ENCODE results near the gene DENR. TPM values are rescaled to one million over a fixed set of nuclear protein-coding genes. Genes with fewer than 3 reads are reported as not detected.

Gene DENR
- total and polyA plus RNA-seq, 7 donors = 26.4 to 44.9 (median 31.9) TPM

DNA sequence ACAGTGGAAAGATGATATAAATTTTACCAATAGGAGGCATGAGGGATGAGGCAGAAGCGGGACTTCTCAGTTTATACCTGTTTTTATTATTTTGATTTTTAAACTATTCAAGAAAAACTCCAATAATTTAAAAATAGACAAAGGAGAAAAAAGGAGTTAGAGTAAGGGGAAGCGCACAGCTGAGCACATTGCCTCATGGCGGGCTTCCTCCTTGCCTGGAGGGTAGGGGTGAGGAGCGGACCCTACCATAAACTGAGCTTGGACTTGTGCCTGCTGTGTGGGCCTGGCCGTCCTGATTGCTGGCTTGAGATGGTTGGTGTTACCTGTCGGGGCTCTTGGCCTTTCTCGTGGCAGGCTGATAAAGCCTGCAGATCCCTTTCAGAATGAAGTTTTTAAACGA, 67.5 kb downstream of the DENR start:
- Histone ChIP-seq H3K27me3 (no peaks in the 10 kb centered on the region), H3K4me1 (no peaks in the 10 kb centered on the region), H3K27ac (no peak overlapping the region), H3K9me3 (no peaks in the 10 kb centered on the region), H3K4me3 (no peak overlapping the region), H3K36me3 (no peaks in the 10 kb centered on the region)
- TF ChIP-seq, protein P1, sequence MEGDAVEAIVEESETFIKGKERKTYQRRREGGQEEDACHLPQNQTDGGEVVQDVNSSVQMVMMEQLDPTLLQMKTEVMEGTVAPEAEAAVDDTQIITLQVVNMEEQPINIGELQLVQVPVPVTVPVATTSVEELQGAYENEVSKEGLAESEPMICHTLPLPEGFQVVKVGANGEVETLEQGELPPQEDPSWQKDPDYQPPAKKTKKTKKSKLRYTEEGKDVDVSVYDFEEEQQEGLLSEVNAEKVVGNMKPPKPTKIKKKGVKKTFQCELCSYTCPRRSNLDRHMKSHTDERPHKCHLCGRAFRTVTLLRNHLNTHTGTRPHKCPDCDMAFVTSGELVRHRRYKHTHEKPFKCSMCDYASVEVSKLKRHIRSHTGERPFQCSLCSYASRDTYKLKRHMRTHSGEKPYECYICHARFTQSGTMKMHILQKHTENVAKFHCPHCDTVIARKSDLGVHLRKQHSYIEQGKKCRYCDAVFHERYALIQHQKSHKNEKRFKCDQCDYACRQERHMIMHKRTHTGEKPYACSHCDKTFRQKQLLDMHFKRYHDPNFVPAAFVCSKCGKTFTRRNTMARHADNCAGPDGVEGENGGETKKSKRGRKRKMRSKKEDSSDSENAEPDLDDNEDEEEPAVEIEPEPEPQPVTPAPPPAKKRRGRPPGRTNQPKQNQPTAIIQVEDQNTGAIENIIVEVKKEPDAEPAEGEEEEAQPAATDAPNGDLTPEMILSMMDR (IDR thresholded peaks at IDR 0.05) = no peak
- TF ChIP-seq POLR2AphosphoS5 (IDR thresholded peaks at IDR 0.05) (no peak), POLR2A (IDR thresholded peaks at IDR 0.05) (no peak), EP300 (IDR thresholded peaks at IDR 0.05) (no peak)
- no peak for DNase-seq
- 82% methylated on average over 8 of the region's 8 CpGs for WGBS, 2 donors
- intact Hi-C loops (cut with DNase I) = no loop called here

Small RNAs within 50 kb of the gene (small RNA-seq; reads per million reads assigned to genes)
- gene AC026333.2 (0 reads per million in 3 donors), gene RF00019 (0 reads per million in 3 donors)

Other genes starting within 250 kb of the DENR start
- 10 to 100 TPM; 60.9 to 79.9 (median 68.8) TPM for gene RSRC2, start 225.9 kb upstream of the DENR start, total RNA-seq
- 10 to 100 TPM; 38.4 to 56.2 (median 52.1) TPM for gene RSRC2, start 225.9 kb upstream of the DENR start, polyA plus RNA-seq
- gene KNTC1, start 225.6 kb upstream of the DENR start, total RNA-seq = 10 to 100 TPM in 2 of 4 donors, 1 to 10 TPM in 2; 5.8 to 13.8 (median 9.1) TPM
- 10 to 100 TPM in 1 of 3 donors, 1 to 10 TPM in 2; 3.0 to 14.4 (median 3.2) TPM for gene KNTC1, start 225.6 kb upstream of the DENR start, polyA plus RNA-seq
- under 1 TPM in 1 of 4 donors, not detected in 3; 0.36 TPM for gene HCAR2, start 49.5 kb upstream of the DENR start, total RNA-seq
- under 1 TPM; 0.60 to 0.98 (median 0.92) TPM for gene HCAR2, start 49.5 kb upstream of the DENR start, polyA plus RNA-seq
- under 1 TPM in 1 of 4 donors, not detected in 3; 0.14 TPM for gene HCAR3, start 36.0 kb upstream of the DENR start, total RNA-seq
- gene HCAR3, start 36.0 kb upstream of the DENR start, polyA plus RNA-seq = under 1 TPM; 0.60 to 0.69 (median 0.67) TPM
- gene HCAR1, start 22.0 kb upstream of the DENR start, total RNA-seq = under 1 TPM in 1 of 4 donors, not detected in 3; under 0.01 TPM
- under 1 TPM in 1 of 3 donors, not detected in 2; 0.12 TPM for gene HCAR1, start 22.0 kb upstream of the DENR start, polyA plus RNA-seq
- gene CCDC62, start 21.7 kb downstream of the DENR start, total RNA-seq = 1 to 10 TPM in 2 of 4 donors, under 1 TPM in 2; 0.66 to 1.8 (median 0.96) TPM
- gene CCDC62, start 21.7 kb downstream of the DENR start, polyA plus RNA-seq = under 1 TPM in 2 of 3 donors, not detected in 1; 0.20 to 0.60 TPM
- 10 to 100 TPM in 1 of 4 donors, 1 to 10 TPM in 3; 4.2 to 15.2 (median 5.5) TPM for gene HIP1R, start 82.6 kb downstream of the DENR start, total RNA-seq
- gene HIP1R, start 82.6 kb downstream of the DENR start, polyA plus RNA-seq = 10 to 100 TPM; 21.5 to 77.4 (median 24.6) TPM
- 10 to 100 TPM in 3 of 4 donors, 1 to 10 TPM in 1; 8.6 to 17.2 (median 15.3) TPM for gene VPS37B, start 143.3 kb downstream of the DENR start, total RNA-seq
- 10 to 100 TPM; 53.2 to 64.7 (median 54.1) TPM for gene VPS37B, start 143.3 kb downstream of the DENR start, polyA plus RNA-seq
- 1 to 10 TPM; 1.6 to 3.8 (median 2.8) TPM for gene ABCB9, start 213.6 kb downstream of the DENR start, total RNA-seq
- 1 to 10 TPM; 1.2 to 5.3 (median 3.5) TPM for gene ABCB9, start 213.6 kb downstream of the DENR start, polyA plus RNA-seq
- 10 to 100 TPM in 2 of 4 donors, 1 to 10 TPM in 2; 8.1 to 13.6 (median 9.4) TPM for gene OGFOD2, start 222.4 kb downstream of the DENR start, total RNA-seq
- 10 to 100 TPM; 10.2 to 26.5 (median 17.8) TPM for gene OGFOD2, start 222.4 kb downstream of the DENR start, polyA plus RNA-seq
- gene ARL6IP4, start 227.9 kb downstream of the DENR start, total RNA-seq = 100 to 1,000 TPM; 211 to 358 (median 327) TPM
- 100 to 1,000 TPM; 233 to 312 (median 243) TPM for gene ARL6IP4, start 227.9 kb downstream of the DENR start, polyA plus RNA-seq

Data from sigmoid colon (tissue), 7 donors.